ENCODE data around the gene RNF123. TPM values are rescaled to one million over a fixed set of nuclear protein-coding genes. Genes with fewer than 3 reads are reported as not detected.

RNF123 gene
- total RNA-seq, 1 experiment from 2014 or later: 71.9 TPM

GRCh38 chr3:49665822-49666519 is 23.4 kb upstream of the RNF123 start:
- peaks cover 0 to 26% of the 10 kb centered on the region in 2 experiments; a peak in 2 of 4 replicates for H3K4me1 ChIP-seq (ENCODE audit: control insufficient read depth in 1 of 2, insufficient read depth in 2 of 2, low read length in 2 of 2)
- no peak overlapping the region for H3K4me2 ChIP-seq (ENCODE audit: low read length)
- intact Hi-C loops (cut with micrococcal nuclease): no loop called here
- POLR2A ChIA-PET: no interaction called here
- no peaks in the 10 kb centered on the region for H3K27me3 ChIP-seq (ENCODE audit: insufficient read depth, low read length)
- no TSS peak for BruUV-seq (replicated peaks)
- no peak for TF ChIP-seq SRF (IDR thresholded peaks at IDR 0.05; ENCODE audit: low read depth)
- H3K9me3 ChIP-seq (ENCODE audit: control insufficient read depth in 1 of 2, insufficient read depth in 1 of 2, low read depth in 1 of 2, low read length in 2 of 2): no peaks in the 10 kb centered on the region
- no peak for DNase-seq (ENCODE audit: low read depth, low spot score)
- no peak overlapping the region for H2AFZ ChIP-seq (ENCODE audit: low read depth, low read length, poor library complexity, severe bottlenecking)
- no peaks in the 10 kb centered on the region for H3K79me2 ChIP-seq (ENCODE audit: insufficient read depth, low read length)
- H3K9ac ChIP-seq (ENCODE audit: low read length): no peak overlapping the region
- RAD21 ChIA-PET (ENCODE audit: low non-redundant PET in 1 of 2, low total read pairs in 2 of 2, uncharacterized antibody in 2 of 2, unreplicated experiment in 2 of 2): no interaction called here
- H3K4me3 ChIP-seq (replicated peaks in 1 of 2; ENCODE audit: low read depth in 1 of 2, low read length in 2 of 2): no peak overlapping the region
- ATAC-seq: peak; percentile 41; the same call in 1 of the 2 replicates
- CTCF ChIA-PET: interaction anchor here (1.0 kb wide), 1 partner anchor 126 kb away, joined by 4 read pairs; no protein-coding TSS in a partner anchor
- no peaks in the 10 kb centered on the region for H3K9me2 ChIP-seq (ENCODE audit: insufficient read depth)
- no peaks in the 10 kb centered on the region for H3K36me3 ChIP-seq (ENCODE audit: control insufficient read depth in 1 of 2, insufficient read depth in 2 of 2, low read length in 2 of 2)
- no peak overlapping the region for H3K27ac ChIP-seq (ENCODE audit: low read depth, low read length)
- H4K20me1 ChIP-seq (ENCODE audit: insufficient read depth): no peaks in the 10 kb centered on the region

- Histone ChIP-seq H3K9ac (ENCODE audit: low read length) (no peak overlapping the region), H3K27ac (ENCODE audit: low read depth, low read length) (no peak overlapping the region), H2AFZ (ENCODE audit: low read depth, low read length, poor library complexity, severe bottlenecking) (no peak overlapping the region), H3K4me1 (ENCODE audit: control insufficient read depth in 1 of 2, insufficient read depth in 2 of 2, low read length in 2 of 2) (peaks cover 0 to 25% of the 10 kb centered on the region in 2 experiments; a peak in 3 of 4 replicates), H3K4me2 (ENCODE audit: low read length) (no peak overlapping the region), H3K9me2 (ENCODE audit: insufficient read depth) (no peaks in the 10 kb centered on the region), H4K20me1 (ENCODE audit: insufficient read depth) (no peaks in the 10 kb centered on the region), H3K79me2 (ENCODE audit: insufficient read depth, low read length) (no peaks in the 10 kb centered on the region), H3K9me3 (ENCODE audit: control insufficient read depth in 1 of 2, insufficient read depth in 1 of 2, low read depth in 1 of 2, low read length in 2 of 2) (no peaks in the 10 kb centered on the region), H3K36me3 (ENCODE audit: control insufficient read depth in 1 of 2, insufficient read depth in 2 of 2, low read length in 2 of 2) (no peaks in the 10 kb centered on the region), H3K4me3 (replicated peaks in 1 of 2; ENCODE audit: low read depth in 1 of 2, low read length in 2 of 2) (no peak overlapping the region), H3K27me3 (ENCODE audit: insufficient read depth, low read length) (no peaks in the 10 kb centered on the region)
- DNase-seq (ENCODE audit: low read depth, low spot score) (no peak), ATAC-seq (no peak)
- ChIA-PET RAD21 (ENCODE audit: low non-redundant PET in 1 of 2, low total read pairs in 2 of 2, uncharacterized antibody in 2 of 2, unreplicated experiment in 2 of 2) (no interaction called here), POLR2A (no interaction called here), CTCF (interaction anchor here (0.9 kb wide), 1 partner anchor 127 kb away, joined by 3 read pairs; no protein-coding TSS in a partner anchor)
- intact Hi-C loops (cut with micrococcal nuclease): no loop called here
- BruUV-seq (replicated peaks): no TSS peak
- TF ChIP-seq EZH2phosphoT487 (IDR thresholded peaks at IDR 0.05; ENCODE audit: borderline replicate concordance) (no peak), POLR2A (IDR thresholded peaks at IDR 0.05; ENCODE audit: borderline replicate concordance, extremely low read depth, insufficient read depth, insufficient read length) (no peak)
These were observed 22.8 kb upstream of the RNF123 start for GRCh38 chr3:49666592-49666991.

Data from HCT116 (cell line).